HEK293 (cell line): ENCODE results near the gene CFAP300.

ENCODE experiments used
- CTCF ChIA-PET: fragments of 350-600 bp; formaldehyde crosslinking; extraction: SDS; loops from one replicate; lab custom pipeline; 2021; ENCODE audit warnings: antibody characterized with exemption; lab: Yijun Ruan, JAX
- POLR2A ChIA-PET: fragments of 300-600 bp; formaldehyde crosslinking; extraction: SDS; loops from one replicate; lab custom pipeline; 2020; ENCODE audit warnings: antibody characterized with exemption, inconsistent platforms; lab: Yijun Ruan, JAX
- H3K27ac ChIP-seq: fragments of 200-500 bp; sonication (Bioruptor generic); 2 replicates; pipeline ENCODE4 v1.5.1; 2014; ENCODE audit warnings: low read depth, low read length, control low read depth, inconsistent platforms; ENCODE audit errors: extremely low read depth
- H3K36me3 ChIP-seq, 2 experiments: fragments of 200-500 bp in 1 of 2; sonication (Bioruptor generic) in 1 of 2; 1 replicate in 1 of 2; 2 replicates in 1 of 2; pipeline ENCODE4 v1.5.1; 2014 to 2017; ENCODE audit warnings: inconsistent platforms in 2 of 2, low read length in 2 of 2; ENCODE audit not compliant: control insufficient read depth in 2 of 2, insufficient read depth in 1 of 2
- H3K4me1 ChIP-seq: fragments of 200-500 bp; sonication (Bioruptor generic); 2 replicates; pipeline ENCODE4 v1.5.1; 2014; ENCODE audit warnings: mild to moderate bottlenecking, low read length, inconsistent platforms; ENCODE audit not compliant: control insufficient read depth, insufficient read depth
- H3K4me3 ChIP-seq: 2 replicates; pipeline ENCODE4 v1.5.1; 2011; ENCODE audit warnings: low read depth, mild to moderate bottlenecking, control low read depth, low read length, moderate library complexity
- H3K9me3 ChIP-seq: fragments of 200-500 bp; sonication (Bioruptor generic); 2 replicates; pipeline ENCODE4 v1.5.1; 2014; ENCODE audit warnings: low read depth, low read length, inconsistent platforms; ENCODE audit not compliant: control insufficient read depth, insufficient read depth
- GLI2 ChIP-seq: fragments of 450-650 bp; formaldehyde crosslinking; IDR thresholded peaks from 2 replicates; pipeline ENCODE4; 2017; ENCODE audit warnings: missing biosample characterization, missing genetic modification characterization, low read depth, borderline replicate concordance
- GLIS1 ChIP-seq: fragments of 450-650 bp; formaldehyde crosslinking; IDR thresholded peaks from 2 replicates; pipeline ENCODE4 v1.5.1; 2016; ENCODE audit warnings: missing biosample characterization, missing genetic modification characterization
- GLIS2 ChIP-seq: fragments of 450-650 bp; formaldehyde crosslinking; IDR thresholded peaks from 2 replicates; pipeline ENCODE4 v1.5.1; 2016; ENCODE audit warnings: missing biosample characterization, missing genetic modification characterization
- HOXC10 ChIP-seq: sonication (generic); formaldehyde crosslinking; IDR thresholded peaks from 2 replicates; pipeline ENCODE4 v1.8.1; 2023; ENCODE audit warnings: mild to moderate bottlenecking, missing genetic modification reagents
- IKZF3 ChIP-seq: fragments of 450-650 bp; IDR thresholded peaks from 2 replicates; pipeline ENCODE4 v1.5.0; 2018; ENCODE audit warnings: missing biosample characterization, mild to moderate bottlenecking, missing genetic modification characterization, moderate library complexity
- SCRT1 ChIP-seq: fragments of 450-650 bp; formaldehyde crosslinking; IDR thresholded peaks from 2 replicates; pipeline ENCODE4 v1.5.1; 2016; ENCODE audit warnings: missing biosample characterization, missing genetic modification characterization, borderline replicate concordance
- SP2 ChIP-seq: fragments of 450-650 bp; formaldehyde crosslinking; IDR thresholded peaks from 2 replicates; pipeline ENCODE4 v1.5.1; 2016; ENCODE audit warnings: missing biosample characterization, missing genetic modification characterization
- YY2 ChIP-seq: fragments of 450-650 bp; formaldehyde crosslinking; IDR thresholded peaks from 2 replicates; pipeline ENCODE4 v1.5.1; 2016; ENCODE audit warnings: missing biosample characterization, missing genetic modification characterization
- ZNF138 ChIP-seq: fragments of 450-650 bp; formaldehyde crosslinking; IDR thresholded peaks from 2 replicates; pipeline ENCODE4 v1.5.1; 2016; ENCODE audit warnings: missing biosample characterization, missing genetic modification characterization, borderline replicate concordance
- ZNF184 ChIP-seq: fragments of 450-650 bp; IDR thresholded peaks from 2 replicates; pipeline ENCODE4 v1.5.1; 2018; ENCODE audit warnings: missing biosample characterization, mild to moderate bottlenecking, missing genetic modification characterization
- ZNF391 ChIP-seq: fragments of 450-650 bp; formaldehyde crosslinking; IDR thresholded peaks from 2 replicates; pipeline ENCODE4 v1.5.1; 2016; ENCODE audit warnings: low read depth, missing biosample characterization, missing genetic modification characterization, borderline replicate concordance
- ZNF48 ChIP-seq: fragments of 450-650 bp; formaldehyde crosslinking; IDR thresholded peaks from 2 replicates; pipeline ENCODE4 v1.5.1; 2016; ENCODE audit warnings: missing biosample characterization, missing genetic modification characterization
- ZNF510 ChIP-seq: fragments of 450-650 bp; formaldehyde crosslinking; IDR thresholded peaks from 2 replicates; pipeline ENCODE4 v1.5.1; 2018; ENCODE audit warnings: mild to moderate bottlenecking, missing genetic modification characterization, missing biosample characterization; ENCODE audit not compliant: insufficient replicate concordance
- ZNF549 ChIP-seq: fragments of 450-650 bp; IDR thresholded peaks from 2 replicates; pipeline ENCODE4 v1.5.1; 2018; ENCODE audit warnings: missing biosample characterization, missing genetic modification characterization, mild to moderate bottlenecking, inconsistent platforms, moderate library complexity
- ZNF555 ChIP-seq: fragments of 450-650 bp; formaldehyde crosslinking; conservative IDR thresholded peaks from 2 replicates; pipeline ENCODE4 v1.5.1; 2017; ENCODE audit warnings: missing biosample characterization, mild to moderate bottlenecking, missing genetic modification characterization, inconsistent platforms
- ZNF558 ChIP-seq: fragments of 450-650 bp; formaldehyde crosslinking; IDR thresholded peaks from 2 replicates; pipeline ENCODE4 v1.5.1; 2016; ENCODE audit warnings: missing biosample characterization, missing genetic modification characterization
- ZNF561 ChIP-seq: fragments of 450-650 bp; IDR thresholded peaks from 2 replicates; pipeline ENCODE4 v1.5.1; 2018; ENCODE audit warnings: missing biosample characterization, missing genetic modification characterization, borderline replicate concordance
- ZNF585B ChIP-seq: fragments of 450-650 bp; formaldehyde crosslinking; IDR thresholded peaks from 2 replicates; pipeline ENCODE4 v1.5.1; 2016; ENCODE audit warnings: missing biosample characterization, missing genetic modification characterization
- ZNF621 ChIP-seq: fragments of 450-650 bp; formaldehyde crosslinking; IDR thresholded peaks from 2 replicates; pipeline ENCODE4 v1.5.1; 2017; ENCODE audit warnings: missing biosample characterization, missing genetic modification characterization
- ZNF658 ChIP-seq: fragments of 450-650 bp; formaldehyde crosslinking; IDR thresholded peaks from 2 replicates; pipeline ENCODE4; 2016; ENCODE audit warnings: missing biosample characterization, missing genetic modification characterization
- ZNF664 ChIP-seq: fragments of 450-650 bp; formaldehyde crosslinking; IDR thresholded peaks from 2 replicates; pipeline ENCODE4 v1.5.1; 2016; ENCODE audit warnings: missing biosample characterization, missing genetic modification characterization
- ZNF785 ChIP-seq: fragments of 450-650 bp; formaldehyde crosslinking; IDR thresholded peaks from 2 replicates; pipeline ENCODE4 v1.5.1; 2016; ENCODE audit warnings: missing biosample characterization, missing genetic modification characterization
- ZNF837 ChIP-seq: fragments of 450-650 bp; formaldehyde crosslinking; IDR thresholded peaks from 2 replicates; pipeline ENCODE4 v1.5.1; 2016; ENCODE audit warnings: missing biosample characterization, missing genetic modification characterization
- ZNF843 ChIP-seq: fragments of 450-650 bp; formaldehyde crosslinking; IDR thresholded peaks from 2 replicates; pipeline ENCODE4 v1.5.1; 2016; ENCODE audit warnings: missing biosample characterization, missing genetic modification characterization
- ZSCAN16 ChIP-seq: fragments of 450-650 bp; formaldehyde crosslinking; IDR thresholded peaks from 2 replicates; pipeline ENCODE4 v1.5.1; 2016; ENCODE audit warnings: missing biosample characterization, missing genetic modification characterization
- ZXDB ChIP-seq: fragments of 450-650 bp; formaldehyde crosslinking; IDR thresholded peaks from 2 replicates; pipeline ENCODE4 v1.5.1; 2016; ENCODE audit warnings: missing biosample characterization, missing genetic modification characterization

Gene CFAP300

DNA sequence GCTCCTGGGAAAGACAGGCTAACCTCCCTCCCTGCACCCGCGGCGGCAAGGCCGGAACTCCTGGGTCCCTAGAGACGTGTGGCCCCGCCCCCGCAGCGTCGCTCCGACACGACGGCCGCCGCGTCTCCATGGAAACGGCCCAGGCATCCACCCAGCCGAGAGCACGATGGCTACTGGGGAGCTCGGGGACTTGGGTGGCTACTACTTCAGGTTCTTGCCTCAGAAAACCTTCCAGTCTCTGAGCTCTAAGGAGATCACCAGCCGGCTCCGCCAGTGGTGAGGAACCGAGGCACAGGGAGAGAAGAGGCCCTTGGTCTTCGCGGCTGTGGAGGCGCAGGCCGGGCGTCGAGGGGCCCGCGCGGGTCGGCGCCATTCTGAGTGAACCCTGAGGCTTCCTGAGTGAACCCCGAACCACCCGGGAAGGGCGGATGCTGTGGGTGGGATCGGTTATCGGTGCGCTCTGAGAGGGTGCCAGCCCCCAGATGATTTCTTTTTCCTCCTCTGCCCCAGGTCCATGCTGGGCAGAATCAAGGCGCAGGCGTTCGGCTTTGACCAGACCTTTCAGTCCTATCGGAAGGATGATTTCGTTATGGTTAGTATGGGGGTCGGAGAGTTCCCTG lies at the start of gene CFAP300 (continued):
- peak; percentile 71 for TF ChIP-seq IKZF3 (tag by site-specific recombination)
- no peak for TF ChIP-seq GLI2 (tag by site-specific recombination)
- TF ChIP-seq ZNF558 (tag by site-specific recombination), result no peak
- TF ChIP-seq GLIS2 (tag by site-specific recombination), result no peak
- no peak for TF ChIP-seq SCRT1 (tag by site-specific recombination)
- TF ChIP-seq, all 188 proteins: peak for 16

DNA sequence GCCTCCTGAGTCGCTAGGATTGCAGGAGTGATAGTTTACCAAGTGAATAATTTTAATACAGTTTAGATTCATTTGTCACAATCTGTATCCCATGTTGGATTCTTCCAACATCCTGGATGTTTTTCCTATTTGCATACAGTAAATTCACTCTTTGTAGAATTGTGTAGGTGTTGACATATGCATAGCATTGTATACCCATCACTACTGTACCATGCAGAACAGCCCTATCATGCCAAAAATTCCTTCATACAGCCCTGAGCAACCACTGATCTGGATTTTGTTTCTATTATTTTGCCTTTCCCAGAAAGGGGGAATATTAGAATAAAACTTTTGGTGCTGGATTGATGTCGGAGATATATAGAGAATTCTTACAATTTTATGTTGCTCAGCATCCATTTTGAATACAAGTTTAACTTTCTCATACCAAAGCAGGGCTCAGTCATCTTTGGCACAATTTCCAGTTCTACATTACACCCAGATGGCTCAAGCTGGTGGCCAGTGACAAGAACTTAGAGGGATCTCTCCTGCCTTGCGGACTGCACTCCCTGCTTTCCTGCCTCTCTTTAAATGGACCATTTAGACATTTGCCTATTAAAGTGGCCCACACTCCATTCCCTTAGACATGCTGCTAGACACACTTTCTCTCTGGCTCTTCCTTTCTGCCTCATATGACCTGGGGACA lies 45.4 kb upstream of the CFAP300 start:
- no peak overlapping the region for H3K4me3 ChIP-seq
- no peaks in the 10 kb centered on the region for H3K4me1 ChIP-seq
- no peak overlapping the region for H3K27ac ChIP-seq
- POLR2A ChIA-PET, result no interaction called here
- CTCF ChIA-PET, result no interaction called here
- no peaks in the 10 kb centered on the region for H3K36me3 ChIP-seq
- no peaks in the 10 kb centered on the region for H3K9me3 ChIP-seq
- TF ChIP-seq ZNF184 (tag by site-specific recombination) (no peak), ZNF138 (tag by site-specific recombination) (no peak), YY2 (no peak), ZNF48 (no peak), ZNF561 (tag by site-specific recombination) (no peak), ZNF837 (tag by site-specific recombination) (no peak), ZNF658 (tag by site-specific recombination) (no peak), ZNF621 (tag by site-specific recombination) (no peak), ZNF785 (tag by site-specific recombination) (no peak), ZNF391 (no peak), ZNF549 (tag by site-specific recombination) (no peak), ZNF664 (no peak), ZNF555 (tag by site-specific recombination) (no peak), ZNF510 (no peak), ZNF585B (no peak), SP2 (no peak)

DNA sequence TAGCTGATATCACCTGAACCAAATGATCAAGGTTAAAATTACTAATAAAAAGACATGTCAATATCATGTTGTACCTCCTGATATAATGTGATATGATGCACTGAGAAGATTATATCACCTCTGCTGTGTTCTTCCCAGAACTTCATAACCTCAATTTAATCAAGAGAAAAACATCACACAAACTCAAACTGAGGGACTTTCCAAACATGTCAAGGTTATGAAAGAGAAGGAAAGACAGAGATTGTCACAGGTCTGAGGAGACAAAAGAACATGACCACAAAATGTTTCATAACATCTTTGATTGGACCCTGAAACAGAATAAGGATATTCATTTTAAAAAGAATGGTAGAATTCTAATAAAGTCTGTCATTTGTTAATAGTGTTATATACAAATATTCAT lies 43.0 kb upstream of the CFAP300 start:
- CTCF ChIA-PET, result interaction anchor here (1.4 to 10.7 kb wide), 2 partner anchors 141 to 157 kb away, joined by 3 to 196 read pairs; no protein-coding TSS in a partner anchor
- TF ChIP-seq ZNF658 (tag by site-specific recombination), result no peak
- no peak for TF ChIP-seq HOXC10
- no peak for TF ChIP-seq ZSCAN16 (tag by site-specific recombination)
- TF ChIP-seq ZXDB (tag by site-specific recombination), result no peak
- TF ChIP-seq GLIS1 (tag by site-specific recombination), result no peak
- TF ChIP-seq ZNF843, result no peak
- Histone ChIP-seq H3K36me3 (no peaks in the 10 kb centered on the region), H3K4me3 (no peak overlapping the region), H3K9me3 (no peaks in the 10 kb centered on the region), H3K4me1 (no peaks in the 10 kb centered on the region), H3K27ac (no peak overlapping the region)
- POLR2A ChIA-PET, result no interaction called here
